Panc1 (cell line): ENCODE measurements around the gene BST2. TPM values are rescaled to one million over a fixed set of nuclear protein-coding genes. Genes with fewer than 3 reads are reported as not detected.

ENCODE experiments used
- ATAC-seq: fragments of 200-7000 bp; cut with Tn5 transposase; 2 replicates; pipeline ENCODE4 v1.9.1; 2020; ENCODE audit warnings: mild to moderate bottlenecking, moderate library complexity
- BruUV-seq: library from RNA; stranded (reverse); fragments of 400-500 nt; replicated peaks from 2 replicates; lab custom pipeline; 2021; lab: Mats Ljungman, UMichigan
- CTCF ChIA-PET: fragments of 300-600 bp; sonication (Branson Sonifier 250); formaldehyde crosslinking; loops from one replicate; lab custom pipeline; 2022; ENCODE audit warnings: antibody characterized with exemption; lab: Charles Lee
- POLR2A ChIA-PET: fragments of 300-600 bp; sonication (Branson Sonifier 250); formaldehyde crosslinking; loops from one replicate; lab custom pipeline; 2022; ENCODE audit warnings: antibody characterized with exemption; lab: Charles Lee
- DNase-seq: peaks from one replicate; pipeline ENCODE4 v3.0.0-alpha.2; 2010; ENCODE audit warnings: low read depth, low spot score
- H3K27ac ChIP-seq: 2 replicates; pipeline ENCODE4 v1.5.1; 2011; ENCODE audit warnings: mild to moderate bottlenecking, low read length, inconsistent platforms
- H3K27me3 ChIP-seq: fragments of 200-500 bp; sonication (Bioruptor generic); 2 replicates; pipeline ENCODE4 v1.6.0; 2014; ENCODE audit warnings: low read length, inconsistent platforms; ENCODE audit not compliant: control insufficient read depth, insufficient read depth
- H3K36me3 ChIP-seq: fragments of 200-500 bp; sonication (Bioruptor generic); 2 replicates; pipeline ENCODE4 v1.5.1; 2014; ENCODE audit warnings: inconsistent platforms, mild to moderate bottlenecking, low read length, moderate library complexity; ENCODE audit not compliant: control insufficient read depth, insufficient read depth
- H3K4me1 ChIP-seq: 2 replicates; pipeline ENCODE4 v1.5.1; 2011; ENCODE audit warnings: inconsistent platforms, mild to moderate bottlenecking, low read length, moderate library complexity; ENCODE audit not compliant: control insufficient read depth, insufficient read depth
- H3K4me3 ChIP-seq, 2 experiments: 2 replicates each; pipeline ENCODE4 v1.5.1; 2011 to 2012; ENCODE audit warnings: low read depth in 2 of 2, low read length in 2 of 2, mild to moderate bottlenecking in 2 of 2, inconsistent platforms in 1 of 2, moderate library complexity in 1 of 2
- H3K9me3 ChIP-seq: fragments of 200-500 bp; sonication (Bioruptor generic); 2 replicates; pipeline ENCODE4 v1.5.1; 2014; ENCODE audit warnings: low read depth, mild to moderate bottlenecking, inconsistent platforms, low read length, moderate library complexity; ENCODE audit not compliant: control insufficient read depth, insufficient read depth
- CTCF ChIP-seq: fragments of 450-650 bp; IDR thresholded peaks from 2 replicates; pipeline ENCODE4 v1.5.1; 2017; ENCODE audit warnings: mild to moderate bottlenecking
- POLR2AphosphoS5 ChIP-seq: IDR thresholded peaks from 2 replicates; pipeline ENCODE4 v1.6.1; 2012; ENCODE audit warnings: mild to moderate bottlenecking, low read depth, low read length, moderate library complexity
- REST ChIP-seq, 2 experiments: IDR thresholded peaks; 2 replicates each; pipeline ENCODE4 v1.6.1; 2011 to 2012; ENCODE audit warnings: low read depth in 2 of 2, control low read depth in 1 of 2, low read length in 1 of 2, mild to moderate bottlenecking in 1 of 2, moderate library complexity in 1 of 2; ENCODE audit not compliant: insufficient read depth in 1 of 2
- SIN3A ChIP-seq: IDR thresholded peaks from 2 replicates; pipeline ENCODE4 v1.6.1; 2012; ENCODE audit warnings: low read depth, mild to moderate bottlenecking, low read length, moderate library complexity, borderline replicate concordance; ENCODE audit not compliant: insufficient read depth
- TCF7L2 ChIP-seq: IDR thresholded peaks from 2 replicates; pipeline ENCODE4 v1.6.1; 2011; ENCODE audit warnings: mild to moderate bottlenecking, low read depth, low read length, inconsistent platforms
- in situ Hi-C: cut with HindIII; loops from 2 replicates; pipeline ENCODE4 v1.10.0; 2016; ENCODE audit warnings: low sequenced_read_pairs, low pct_unique_long_range_greater_than_20kb
- intact Hi-C: fragments of 100-400 bp; cut with micrococcal nuclease; formaldehyde crosslinking; loops from one replicate; pipeline ENCODE4 v1.10.0; 2022; ENCODE audit not compliant: unreplicated experiment
- total RNA-seq: library from RNA; stranded (reverse); gene quantifications from one replicate; pipeline ENCODE4 v1.2.1, GENCODE V29; 2021; ENCODE audit not compliant: unreplicated experiment

Gene BST2
- total RNA-seq, 1 experiment from 2014 or later: 11.8 TPM

- BruUV-seq: no TSS peak
- Histone ChIP-seq H3K27me3 (no peaks in the 10 kb centered on the region), H3K9me3 (no peaks in the 10 kb centered on the region), H3K27ac (no peak overlapping the region), H3K4me1 (no peaks in the 10 kb centered on the region), H3K36me3 (no peaks in the 10 kb centered on the region), H3K4me3 (no peak overlapping the region)
- intact Hi-C loops: no loop called here
- ChIA-PET POLR2A (no interaction called here), CTCF (interaction anchor here (0.6 kb wide), 1 partner anchor 25 kb away, joined by 4 read pairs; no protein-coding TSS in a partner anchor)
- ATAC-seq (no peak), DNase-seq (no peak)
- in situ Hi-C loops: no loop called here
- TF ChIP-seq SIN3A (no peak), POLR2AphosphoS5 (no peak), CTCF (no peak), REST (IDR thresholded peaks at IDR 0.05; ENCODE audit: insufficient read depth in 1 of 2, low read depth in 2 of 2, low read length in 1 of 2) (no peak), TCF7L2 (no peak)
Measured at GRCh38 chr19:17357724-17358123, 47.7 kb downstream of the BST2 start.

- no peak for ATAC-seq
Measured at GRCh38 chr19:17357078-17357666, 48.3 kb downstream of the BST2 start.

More at GRCh38 chr19:17357078-17357666, 48.3 kb downstream of the BST2 start:
- in situ Hi-C loops: no loop called here
- Histone ChIP-seq H3K9me3 (no peaks in the 10 kb centered on the region), H3K27ac (no peak overlapping the region), H3K4me3 (no peak overlapping the region), H3K27me3 (no peaks in the 10 kb centered on the region), H3K4me1 (no peaks in the 10 kb centered on the region), H3K36me3 (no peaks in the 10 kb centered on the region)
- no peak for DNase-seq
- BruUV-seq: no TSS peak
- TF ChIP-seq TCF7L2 (no peak), SIN3A (no peak), POLR2AphosphoS5 (no peak), REST (IDR thresholded peaks at IDR 0.05; ENCODE audit: insufficient read depth in 1 of 2, low read depth in 2 of 2, low read length in 1 of 2) (no peak), CTCF (no peak)
- intact Hi-C loops: no loop called here
- ChIA-PET CTCF (no interaction called here), POLR2A (no interaction called here)
